Neural cell (in vitro differentiated cells): ENCODE data around the gene CELF5.

Experiments
- MXI1 ChIP-seq: fragments of 450-650 bp; conservative IDR thresholded peaks from 2 replicates; pipeline ENCODE4 v1.6.1; 2014; ENCODE audit warnings: antibody characterized with exemption, mild to moderate bottlenecking; ENCODE audit not compliant: poor library complexity, severe bottlenecking
- TF ChIP-seq, protein P1 (sequence below): fragments of 450-650 bp; IDR thresholded peaks from 2 replicates; pipeline ENCODE4 v1.5.1; 2014; ENCODE audit warnings: antibody characterized with exemption, mild to moderate bottlenecking, moderate library complexity; ENCODE audit not compliant: poor library complexity, severe bottlenecking

DNA sequence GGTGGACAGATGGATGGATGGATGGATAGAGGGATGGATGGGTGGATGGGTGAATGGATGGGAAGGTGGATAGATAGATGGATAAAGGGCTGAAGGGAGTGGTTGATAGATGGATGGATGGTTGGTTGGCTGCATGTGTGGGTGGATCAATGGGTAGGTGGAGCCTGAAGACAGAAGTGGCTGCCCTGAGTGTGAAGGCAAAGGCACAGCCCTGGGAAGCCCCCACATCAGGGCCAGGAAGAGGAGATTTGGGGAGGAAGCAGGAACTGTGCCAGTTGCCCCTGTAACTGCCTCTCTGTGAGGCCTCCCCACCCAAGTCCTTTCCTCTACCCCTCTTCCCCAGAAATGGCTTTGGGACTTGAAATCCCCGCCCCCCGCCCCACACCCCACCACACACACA is 98.6 kb downstream of the CELF5 start:
- TF ChIP-seq, protein P1, sequence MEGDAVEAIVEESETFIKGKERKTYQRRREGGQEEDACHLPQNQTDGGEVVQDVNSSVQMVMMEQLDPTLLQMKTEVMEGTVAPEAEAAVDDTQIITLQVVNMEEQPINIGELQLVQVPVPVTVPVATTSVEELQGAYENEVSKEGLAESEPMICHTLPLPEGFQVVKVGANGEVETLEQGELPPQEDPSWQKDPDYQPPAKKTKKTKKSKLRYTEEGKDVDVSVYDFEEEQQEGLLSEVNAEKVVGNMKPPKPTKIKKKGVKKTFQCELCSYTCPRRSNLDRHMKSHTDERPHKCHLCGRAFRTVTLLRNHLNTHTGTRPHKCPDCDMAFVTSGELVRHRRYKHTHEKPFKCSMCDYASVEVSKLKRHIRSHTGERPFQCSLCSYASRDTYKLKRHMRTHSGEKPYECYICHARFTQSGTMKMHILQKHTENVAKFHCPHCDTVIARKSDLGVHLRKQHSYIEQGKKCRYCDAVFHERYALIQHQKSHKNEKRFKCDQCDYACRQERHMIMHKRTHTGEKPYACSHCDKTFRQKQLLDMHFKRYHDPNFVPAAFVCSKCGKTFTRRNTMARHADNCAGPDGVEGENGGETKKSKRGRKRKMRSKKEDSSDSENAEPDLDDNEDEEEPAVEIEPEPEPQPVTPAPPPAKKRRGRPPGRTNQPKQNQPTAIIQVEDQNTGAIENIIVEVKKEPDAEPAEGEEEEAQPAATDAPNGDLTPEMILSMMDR = no peak
- no peak for TF ChIP-seq MXI1
